ENCODE data around the gene CHN1.

CHN1 gene

DNA sequence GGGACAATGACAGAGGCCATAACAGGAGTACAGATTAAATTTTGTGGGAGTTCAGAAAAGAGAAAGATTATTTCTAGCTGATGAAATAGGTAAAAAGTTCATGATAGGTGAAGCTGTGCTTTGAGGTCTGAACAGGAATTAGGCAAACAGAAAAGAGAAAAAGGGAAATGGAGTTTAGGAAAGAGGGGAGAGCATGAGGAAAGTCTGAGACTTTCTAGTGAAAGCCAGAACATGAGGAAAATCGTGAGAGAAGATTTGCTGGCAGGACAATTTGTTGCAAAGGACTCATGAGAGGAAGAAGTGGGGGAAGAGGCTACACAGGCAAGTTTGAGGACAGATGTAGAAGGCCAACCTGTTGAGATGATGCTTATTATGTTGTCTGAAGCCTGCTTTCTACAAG lies 6.3 kb upstream of the CHN1 start:
- no peak for DNase-seq (ENCODE audit: low read depth, low spot score)

DNA sequence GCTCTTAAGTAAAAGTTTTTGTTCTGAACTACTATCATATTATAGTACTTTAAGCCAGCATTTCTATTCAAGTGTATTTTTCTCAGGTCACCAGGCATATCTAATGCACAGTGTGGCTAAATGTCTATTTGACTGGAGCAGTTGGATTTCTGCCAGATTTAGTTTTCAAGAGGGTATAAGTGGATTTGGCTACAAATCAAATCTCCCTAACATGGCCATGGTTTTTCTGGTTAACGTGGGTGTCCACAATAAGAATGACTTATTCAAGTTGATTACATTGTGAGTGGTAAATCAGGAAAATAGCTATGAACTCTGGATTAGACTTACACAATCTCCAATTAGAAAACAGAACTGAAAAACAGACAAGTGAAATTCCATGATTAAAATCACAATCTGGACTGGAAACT lies 5.7 kb upstream of the CHN1 start:
- DNase-seq (ENCODE audit: low read depth, low spot score), result no peak

DNA sequence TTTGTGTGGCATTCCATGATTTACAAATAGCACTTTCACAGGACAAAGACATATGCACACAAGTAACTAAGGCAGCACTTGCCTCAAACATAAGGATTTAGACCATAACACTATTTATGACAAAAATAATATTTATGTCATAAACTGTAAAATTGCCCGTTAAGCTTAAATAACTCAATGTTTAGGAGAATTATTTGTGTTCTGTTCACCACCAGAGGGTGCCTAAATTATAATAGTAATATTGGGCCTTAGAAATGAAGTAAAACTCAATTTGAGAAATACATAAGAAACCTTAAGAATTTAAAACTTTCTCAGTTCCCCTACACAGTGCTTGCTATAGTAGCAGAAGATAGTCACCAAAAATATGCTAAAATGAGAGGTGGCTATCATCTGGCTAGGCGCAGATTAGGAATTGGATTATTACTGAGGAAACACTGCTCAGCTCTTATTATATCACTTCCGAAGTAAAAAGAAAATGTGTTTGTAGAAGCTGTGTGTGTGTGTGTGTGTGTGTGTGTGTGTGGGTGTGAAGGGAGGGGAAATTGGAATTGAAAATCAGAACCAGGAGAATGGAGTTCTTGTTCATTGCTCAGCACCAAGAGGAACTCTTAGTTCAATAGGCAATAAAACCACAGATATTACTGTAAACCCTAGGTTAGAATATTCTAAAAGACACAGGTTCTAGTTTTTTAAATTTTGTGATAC lies 4.9 kb upstream of the CHN1 start:
- DNase-seq (ENCODE audit: low read depth, low spot score), result no peak

DNA sequence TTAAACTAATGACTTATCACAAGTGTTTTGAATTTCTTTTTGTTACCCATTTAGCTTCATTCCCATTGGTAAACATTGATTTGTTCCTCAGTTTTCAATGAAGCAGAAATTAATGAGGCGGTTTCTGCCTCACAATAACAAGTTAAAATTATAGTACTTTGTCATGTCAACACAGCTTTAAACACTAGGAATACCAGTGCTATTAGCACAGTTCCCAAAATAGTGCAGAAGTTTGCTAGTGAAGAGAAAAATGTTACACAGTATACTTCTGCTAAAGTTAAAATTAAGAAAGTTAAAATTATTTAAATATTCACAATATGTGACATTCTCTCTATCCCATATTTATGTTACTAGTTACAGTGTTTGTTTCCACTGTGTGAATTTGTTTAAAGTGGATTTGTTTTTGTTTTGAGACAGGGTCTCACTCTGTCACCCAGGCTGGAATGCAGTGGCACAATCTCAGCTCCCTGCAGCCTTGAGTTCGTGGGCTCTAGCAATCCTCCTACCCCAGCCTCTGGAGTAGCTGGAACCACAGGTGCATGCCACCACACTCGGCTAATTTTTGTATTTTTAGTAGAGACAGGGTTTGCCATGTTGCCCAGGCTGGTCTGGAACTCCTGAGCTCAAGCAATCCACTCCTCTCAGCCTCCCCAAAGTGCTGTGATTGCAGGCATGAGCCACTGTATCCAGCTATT lies 3.8 kb upstream of the CHN1 start:
- DNase-seq (ENCODE audit: low read depth, low spot score), result no peak

DNA sequence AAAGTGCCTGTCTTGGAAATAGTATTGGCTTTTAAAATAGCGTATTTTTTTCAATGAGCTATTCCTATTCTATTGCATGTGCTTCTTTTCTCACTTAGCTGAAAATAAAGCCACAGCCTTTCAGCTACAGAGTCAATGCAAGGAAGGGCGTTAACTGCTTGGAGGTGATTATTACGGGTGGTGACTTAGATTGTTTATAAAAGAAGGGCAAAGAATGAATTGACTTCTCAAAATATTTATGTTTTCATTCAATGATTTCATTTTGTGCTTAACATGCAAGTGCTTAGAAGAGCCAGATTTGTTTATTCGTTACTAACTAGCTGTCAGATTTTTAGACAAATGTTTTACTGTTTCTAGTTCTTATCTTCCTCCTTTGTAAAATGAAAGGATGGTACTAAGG lies 2.8 kb upstream of the CHN1 start:
- DNase-seq (ENCODE audit: low read depth, low spot score), result no peak

DNA sequence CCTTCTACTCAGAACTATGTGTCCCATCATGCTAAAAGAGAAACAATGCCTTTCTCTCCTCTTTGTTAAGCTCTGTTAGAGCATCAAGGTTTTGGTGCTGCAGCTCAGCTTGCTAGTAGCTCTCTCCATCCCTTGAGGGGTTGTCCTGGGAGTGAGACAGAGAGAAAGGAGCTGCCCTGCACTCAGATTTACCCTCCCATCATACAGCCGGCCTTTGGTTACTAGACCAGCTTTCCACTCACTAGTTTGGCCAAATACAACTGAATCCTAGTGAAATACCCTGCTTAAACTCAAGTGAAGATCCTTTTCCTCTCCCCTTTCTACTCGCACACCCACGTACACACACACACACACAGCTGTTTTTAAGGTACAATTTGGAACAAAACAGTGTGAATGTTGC lies 2.3 kb upstream of the CHN1 start:
- DNase-seq (ENCODE audit: low read depth, low spot score), result no peak

DNA sequence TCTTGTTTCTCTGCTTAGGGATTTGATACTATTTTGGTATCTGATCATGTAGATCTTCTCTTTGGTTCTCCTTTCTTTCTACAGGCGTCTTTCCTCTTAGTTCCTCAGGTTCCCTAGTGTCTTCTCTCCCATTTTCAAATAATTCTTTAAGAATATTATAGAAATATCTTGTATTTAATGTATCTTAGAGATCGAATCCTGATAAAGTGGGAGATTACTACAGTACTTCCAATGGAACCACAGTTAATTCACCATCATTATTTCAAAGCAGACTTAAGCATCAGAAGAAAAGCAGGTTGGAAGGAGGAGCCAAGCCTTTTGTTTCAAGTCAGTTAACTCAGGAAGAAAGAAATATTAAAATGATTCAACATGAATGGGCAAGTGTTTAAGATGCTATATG lies 1.1 kb upstream of the CHN1 start:
- DNase-seq (ENCODE audit: low read depth, low spot score), result no peak

DNA sequence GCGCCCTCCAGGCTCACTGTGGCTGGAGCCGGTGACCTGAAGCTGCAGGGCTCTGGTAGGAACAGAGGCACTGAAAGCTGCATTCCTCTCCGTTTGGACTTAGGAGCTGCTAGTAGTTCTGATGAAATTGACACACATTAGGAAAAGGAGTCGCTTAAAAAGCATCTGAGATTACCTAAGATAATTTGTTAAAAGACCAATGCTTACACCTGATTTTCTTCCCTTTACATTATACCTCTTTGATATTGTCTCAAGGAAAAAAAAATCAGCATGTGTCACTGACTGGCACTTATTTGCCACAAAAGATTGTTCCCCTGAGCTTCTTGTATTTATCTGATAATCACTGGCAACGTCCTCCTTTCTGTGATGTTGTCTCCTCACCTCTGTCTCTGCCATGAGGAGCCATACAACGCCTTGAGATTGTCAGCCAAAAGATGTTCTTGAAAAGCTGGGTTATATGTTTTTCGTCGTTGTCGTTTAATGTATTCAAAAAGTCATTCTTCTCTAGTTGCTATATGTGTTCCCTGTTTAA lies 618 bp upstream of the CHN1 start:
- DNase-seq (ENCODE audit: low read depth, low spot score), result no peak

DNA sequence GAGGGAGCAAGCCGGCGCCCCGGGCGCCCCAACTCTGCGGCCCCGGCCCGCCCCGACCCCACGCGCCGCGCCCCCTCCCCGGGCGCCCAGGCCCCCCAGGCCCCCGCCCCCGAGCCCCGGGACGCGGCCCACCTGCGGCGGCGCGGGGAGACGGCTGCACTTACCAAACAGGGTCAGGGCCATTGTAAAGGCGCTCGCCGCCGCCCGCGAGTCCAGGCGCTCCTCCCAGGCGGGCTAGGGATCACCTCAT lies 526 bp downstream of the CHN1 start:
- no peak for DNase-seq (ENCODE audit: low read depth, low spot score)

DNA sequence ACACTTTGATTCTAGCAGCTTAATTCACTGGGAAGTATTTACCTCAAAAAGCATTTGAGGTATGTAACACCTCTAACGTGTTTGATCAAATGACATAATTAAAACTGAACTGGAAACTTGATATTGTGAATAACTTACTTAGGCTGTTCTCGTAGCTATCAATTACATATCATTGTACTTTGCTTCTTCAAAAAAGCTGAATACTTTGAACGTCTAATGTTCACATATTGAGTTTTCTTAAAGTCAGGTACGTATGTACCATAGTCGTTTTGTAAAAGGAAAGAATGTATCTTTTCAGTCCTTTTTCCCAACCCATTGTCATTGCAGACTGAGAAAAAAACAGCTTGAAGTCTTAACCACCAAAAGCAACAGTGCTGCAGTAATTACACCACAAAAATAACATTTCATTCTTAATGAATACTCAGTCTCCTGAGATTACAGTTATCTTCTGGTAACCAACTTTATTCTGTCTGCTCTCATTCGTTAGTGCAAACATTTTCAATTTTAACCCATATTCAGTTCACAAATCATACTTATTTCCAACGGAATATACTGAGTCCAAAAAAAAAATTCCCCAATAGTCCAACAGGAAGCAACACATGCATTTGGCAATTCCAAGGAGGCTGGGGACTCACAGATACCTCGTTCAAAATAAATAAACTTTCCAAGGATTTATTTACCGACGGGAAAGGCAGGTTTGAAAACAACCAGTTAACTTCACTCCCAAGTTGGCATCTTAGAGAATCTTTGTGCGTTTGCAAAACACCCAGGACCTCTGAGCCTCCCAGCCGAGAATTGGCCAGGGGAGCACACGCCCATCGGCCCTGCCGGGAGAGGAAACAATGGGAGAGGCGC lies 1.1 kb downstream of the CHN1 start:
- DNase-seq (ENCODE audit: low read depth, low spot score), result peak; percentile 59

DNA sequence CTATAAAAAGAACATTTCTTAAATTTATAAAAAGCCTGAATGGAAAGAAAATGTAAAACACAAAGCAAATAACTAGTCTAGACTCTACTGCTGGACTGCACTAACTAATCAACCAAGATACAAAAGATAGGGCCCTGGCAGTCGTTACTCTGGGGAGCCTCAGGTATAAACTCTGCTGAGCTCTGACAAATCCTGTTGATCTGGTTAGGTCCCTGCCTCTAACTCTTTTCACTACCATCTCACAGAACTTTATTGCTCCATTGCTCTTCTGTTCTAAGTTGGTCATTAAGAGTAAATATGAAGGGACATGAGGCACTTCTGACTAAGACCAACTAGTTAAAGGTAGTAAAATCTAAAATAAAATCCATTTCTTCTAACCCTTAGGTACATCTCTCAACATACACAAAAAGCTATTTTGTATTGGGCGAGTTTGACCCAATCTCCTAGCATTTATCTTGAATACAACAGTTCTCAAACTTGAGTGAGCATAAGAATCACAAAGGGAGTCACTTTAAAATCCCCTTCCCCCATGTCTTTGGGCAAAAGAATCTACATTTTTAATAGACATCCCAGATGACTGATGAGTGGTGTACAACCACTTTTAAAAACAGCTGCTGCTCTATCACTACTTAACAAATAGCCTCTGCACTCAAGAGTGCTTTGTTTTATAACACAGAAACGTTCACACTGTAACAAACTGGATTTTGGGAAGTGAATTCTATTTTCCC lies 2.5 kb downstream of the CHN1 start:
- DNase-seq (ENCODE audit: low read depth, low spot score), result peak; percentile 38

DNA sequence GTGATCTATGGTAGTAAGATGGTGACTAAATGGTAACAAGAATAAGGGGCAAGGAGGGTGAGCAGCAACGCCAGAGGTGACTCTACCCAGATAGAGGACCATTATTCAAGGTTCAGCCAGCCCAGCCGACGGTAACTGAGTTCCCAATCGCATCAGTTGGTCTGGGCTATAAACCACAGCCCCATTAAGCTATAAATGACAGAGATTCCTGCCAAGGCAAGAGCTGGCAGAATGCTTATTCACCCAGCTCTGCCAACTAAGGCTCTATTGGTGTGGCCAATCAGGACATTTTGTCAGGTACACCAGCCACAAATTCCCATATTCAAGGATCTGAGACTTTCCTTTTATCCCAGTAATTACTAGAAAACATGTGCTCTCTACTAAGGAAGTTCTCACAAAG lies 3.6 kb downstream of the CHN1 start:
- DNase-seq (ENCODE audit: low read depth, low spot score), result no peak

DNA sequence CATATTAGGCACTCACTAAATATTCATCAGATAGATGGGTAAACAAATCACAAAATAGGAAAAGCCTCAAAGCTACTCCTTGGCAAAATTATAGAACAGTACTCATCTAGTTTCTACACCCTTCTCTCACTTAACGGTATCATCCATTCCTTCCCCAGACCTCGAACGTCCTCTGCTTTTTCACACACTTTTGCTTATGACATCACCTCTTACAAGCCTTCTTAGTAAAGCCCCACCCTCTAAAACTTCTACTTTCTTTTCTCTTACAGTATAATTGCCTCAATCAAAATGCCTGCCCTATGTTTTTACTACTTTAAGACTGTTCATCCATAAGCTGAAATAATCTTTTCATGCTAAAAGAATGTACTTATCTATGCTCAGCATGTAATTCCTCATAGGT lies 8.1 kb downstream of the CHN1 start:
- no peak for DNase-seq (ENCODE audit: low read depth, low spot score)

DNA sequence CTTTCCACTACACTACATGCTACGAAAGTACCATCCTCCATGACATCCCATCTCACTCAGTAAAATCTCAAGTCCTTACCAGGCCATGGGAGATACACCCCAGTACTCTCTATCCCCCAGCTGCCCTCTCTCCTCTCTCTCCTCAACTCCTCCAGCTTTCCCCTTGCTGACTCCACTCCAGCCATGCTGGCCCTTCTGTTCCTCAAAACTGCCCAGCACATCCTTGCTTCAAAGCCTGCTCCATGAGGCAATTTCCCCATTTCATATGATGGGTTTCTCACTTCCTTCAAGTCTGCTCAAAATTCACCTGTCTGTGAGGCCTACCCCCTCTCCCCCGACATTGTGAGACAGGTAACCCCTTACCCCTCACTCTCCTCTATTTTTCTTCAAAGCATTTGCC lies 8.6 kb downstream of the CHN1 start:
- no peak for DNase-seq (ENCODE audit: low read depth, low spot score)

DNA sequence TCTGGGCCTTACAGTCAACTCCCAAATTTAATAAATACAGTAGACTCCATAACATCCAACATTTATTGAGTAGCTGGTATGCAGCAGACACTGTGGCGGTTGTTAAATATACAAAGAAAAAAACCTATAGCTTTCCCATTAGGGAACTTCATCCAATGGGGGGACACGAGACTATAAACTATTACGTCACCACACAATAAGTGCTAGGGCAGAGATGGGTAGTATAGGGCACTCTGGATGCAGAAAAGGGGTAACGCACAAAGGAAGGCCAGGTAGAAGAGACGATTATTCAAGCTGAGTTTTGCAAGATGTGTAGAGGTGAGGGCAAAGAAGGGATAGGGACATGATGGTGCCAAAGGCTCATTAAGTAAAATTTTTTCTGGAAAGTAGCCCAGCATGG lies 10.8 kb downstream of the CHN1 start:
- DNase-seq (ENCODE audit: low read depth, low spot score), result no peak

DNA sequence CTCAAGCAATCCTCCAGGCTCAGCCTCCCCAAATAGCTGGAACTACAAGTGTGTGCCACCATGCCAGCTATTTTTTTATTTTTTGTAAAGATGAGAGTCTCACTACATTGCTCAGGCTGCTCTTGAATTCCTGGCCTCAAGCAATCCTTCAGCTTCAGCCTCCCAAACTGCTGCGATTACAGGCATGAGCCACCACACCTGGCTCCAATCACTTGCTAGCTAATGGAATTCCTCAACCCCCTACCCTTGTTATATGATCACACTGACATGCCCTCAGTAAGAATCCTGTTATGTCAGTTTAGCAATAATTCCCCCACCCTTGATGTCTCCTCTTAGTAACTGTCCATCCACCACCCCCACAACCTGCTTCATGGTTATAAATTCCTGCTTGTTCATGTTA lies 12.3 kb downstream of the CHN1 start:
- peak; percentile 29 for DNase-seq (ENCODE audit: low read depth, low spot score)

DNA sequence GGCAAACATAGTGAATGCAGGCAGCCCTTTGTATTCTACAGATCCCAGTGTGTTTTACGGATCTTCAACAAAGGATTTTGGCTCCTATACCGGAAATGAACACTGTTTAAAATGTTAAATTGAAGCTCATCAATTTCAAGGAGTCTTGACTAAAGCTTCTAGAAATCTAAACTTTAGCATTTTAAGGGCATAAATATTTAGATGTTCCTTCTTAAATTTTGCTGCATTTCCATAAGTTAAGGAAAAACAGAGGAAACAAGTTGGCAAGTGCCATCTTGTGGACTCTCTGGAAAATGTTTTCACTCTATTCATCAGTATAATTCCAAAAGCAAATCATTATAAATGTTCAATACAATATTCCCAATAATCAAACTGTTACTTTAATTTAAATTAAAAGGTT lies 19.6 kb downstream of the CHN1 start:
- DNase-seq (ENCODE audit: low read depth, low spot score), result no peak

DNA sequence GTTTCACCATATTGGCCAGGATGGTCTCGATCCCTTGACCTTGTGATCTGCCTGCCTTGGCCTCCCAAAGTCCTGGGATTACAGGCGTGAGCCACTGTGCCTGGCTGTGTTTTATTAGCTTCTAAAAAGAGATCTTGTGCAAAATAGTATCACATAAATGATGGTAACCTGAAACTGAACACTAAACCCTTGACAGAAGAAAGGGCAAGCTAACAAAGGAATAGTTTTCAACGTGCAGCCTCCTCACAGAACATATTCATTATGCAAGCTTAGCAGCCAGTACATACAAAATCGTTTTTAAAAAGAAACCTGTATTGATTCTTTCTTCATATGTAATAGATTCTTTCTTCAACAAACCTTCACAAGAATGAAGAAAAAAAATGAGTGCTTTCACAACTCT lies 20.6 kb downstream of the CHN1 start:
- DNase-seq (ENCODE audit: low read depth, low spot score), result no peak

DNA sequence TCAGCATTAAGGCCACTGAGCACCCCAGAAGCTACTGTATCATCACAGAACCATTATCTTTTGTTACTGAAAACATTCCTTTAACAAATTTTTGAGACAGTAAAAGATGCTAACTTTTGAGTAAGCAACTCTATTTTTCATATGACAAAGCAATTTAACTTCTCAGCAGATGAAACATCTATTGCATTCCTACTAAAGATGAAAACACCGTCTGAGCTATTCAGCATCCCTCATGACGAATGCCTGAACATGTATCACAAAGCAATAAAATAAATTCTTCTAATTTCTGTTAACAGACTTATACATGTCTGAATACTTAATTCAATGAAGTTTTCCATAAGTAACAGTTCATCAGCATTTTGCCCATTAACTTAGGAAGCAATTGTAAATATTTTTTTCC lies 23.9 kb downstream of the CHN1 start:
- no peak for DNase-seq (ENCODE audit: low read depth, low spot score)

DNA sequence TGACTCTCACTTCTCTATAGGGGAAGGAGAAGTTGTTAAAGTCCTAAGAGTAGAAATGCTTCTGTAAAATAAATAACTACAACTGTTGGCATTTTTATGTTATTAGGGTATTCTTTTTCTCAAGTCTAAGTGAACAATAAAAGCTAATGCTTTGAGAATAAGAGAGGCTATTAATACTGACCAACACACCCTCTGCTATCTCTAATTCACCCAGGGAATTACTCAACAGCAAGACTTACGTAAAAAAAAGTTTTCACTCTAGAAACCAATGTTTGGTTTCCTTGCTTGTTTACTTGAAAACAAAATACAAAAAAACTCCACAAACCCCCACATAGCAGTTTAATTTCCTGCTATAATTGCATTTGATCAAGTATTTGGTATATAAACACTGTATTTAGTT lies 25.2 kb downstream of the CHN1 start:
- DNase-seq (ENCODE audit: low read depth, low spot score), result no peak

DNA sequence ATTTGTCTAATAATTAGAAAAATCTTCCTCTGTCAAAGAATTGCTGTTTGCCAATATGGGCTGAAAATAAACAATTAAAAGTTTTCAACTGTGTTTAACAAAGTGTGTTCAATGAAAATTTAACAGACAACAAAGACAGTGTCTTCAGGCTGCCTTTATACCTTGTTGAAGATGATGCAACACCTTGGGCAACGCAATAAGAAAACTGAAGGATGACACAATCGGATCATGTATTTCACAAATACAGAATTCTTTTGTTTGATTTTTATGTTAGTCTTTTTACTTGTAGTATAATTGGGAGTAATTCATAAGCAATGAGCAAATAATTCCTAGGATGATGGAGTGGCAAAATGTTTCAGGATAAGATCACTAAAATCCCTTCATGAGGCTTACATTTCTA lies 27.8 kb downstream of the CHN1 start:
- no peak for DNase-seq (ENCODE audit: low read depth, low spot score)

DNA sequence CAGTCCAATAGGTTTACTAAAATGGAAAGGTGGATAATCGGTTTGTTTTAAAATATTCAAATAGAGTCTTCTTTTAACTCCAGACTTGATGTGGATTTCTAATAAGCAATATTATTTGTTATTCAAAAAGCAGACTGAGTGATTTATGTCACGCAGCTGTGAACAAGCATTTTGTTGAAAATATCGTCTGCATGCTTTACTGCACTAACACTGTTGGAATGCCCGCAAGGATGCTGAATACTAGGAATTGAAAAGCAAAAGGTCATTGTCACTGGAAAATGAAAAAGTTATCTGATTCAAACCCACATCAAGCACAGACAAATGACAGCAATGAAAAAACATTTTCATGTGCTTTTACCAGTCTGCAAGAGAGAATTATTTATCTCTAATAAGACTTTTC lies 31.1 kb downstream of the CHN1 start:
- no peak for DNase-seq (ENCODE audit: low read depth, low spot score)
